K562 (cell line): Measurements from ENCODE around the gene CCNL2. TPM values are rescaled to one million over a fixed set of nuclear protein-coding genes. Genes with fewer than 3 reads are reported as not detected.
A peak's percentile ranks its signal among the peaks of the same experiment; 100 is the strongest.

Source experiments
- ATAC-seq: fragments of 200-7000 bp; cut with Tn5 transposase; 3 replicates; pipeline ENCODE4 v1.9.1; 2020; ENCODE audit warnings: moderate library complexity
- BruUV-seq: library from RNA; stranded (reverse); fragments of 400-500 nt; replicated peaks from 2 replicates; lab custom pipeline; 2021; lab: Mats Ljungman, UMichigan
- CTCF ChIA-PET: fragments of 300-600 bp; formaldehyde crosslinking; extraction: SDS; loops from one replicate; lab custom pipeline; 2021; ENCODE audit warnings: low intra/inter-chr PET ratio; lab: Yijun Ruan, JAX
- POLR2A ChIA-PET: fragments of 300-600, 350-650 bp; sonication (Branson Sonifier 250); formaldehyde crosslinking; extraction: SDS; loops from one replicate; lab custom pipeline; 2021; ENCODE audit warnings: antibody characterized with exemption, inconsistent platforms; lab: Yijun Ruan, JAX
- DNase-seq, 4 experiments: peaks; one replicate each; pipeline versions ENCODE4 v3.0.0 to v3.0.0-alpha.2; 2011 to 2018; ENCODE audit warnings: low spot score in 3 of 4, mixed read lengths in 3 of 4; ENCODE audit errors: extremely low read depth in 1 of 4
- FAIRE-seq: peaks from 2 replicates; lab custom pipeline; 2011; peaks lifted over from hg19 to GRCh38; lab: Jason Lieb, UNC
- H2AFZ ChIP-seq: 2 replicates; pipeline ENCODE4 v1.6.0; 2011; ENCODE audit warnings: low read depth, low read length, control low read depth, inconsistent platforms
- H3K27ac ChIP-seq: fragments of 200-600 bp; 3 replicates; pipeline ENCODE4 v1.8.0; 2011; ENCODE audit warnings: low read depth, mild to moderate bottlenecking, control low read depth, inconsistent platforms, low read length, moderate library complexity, mixed read lengths; ENCODE audit errors: extremely low read depth
- H3K27me3 ChIP-seq, 2 experiments: fragments of 300-600 bp in 1 of 2; 2 replicates in 1 of 2; 3 replicates in 1 of 2; pipeline versions ENCODE4 v1.6.0 to v1.8.0; 2011; ENCODE audit warnings: inconsistent platforms in 2 of 2, low read length in 2 of 2, mild to moderate bottlenecking in 1 of 2, mixed read lengths in 1 of 2, moderate library complexity in 1 of 2; ENCODE audit not compliant: control insufficient read depth in 2 of 2, insufficient read depth in 2 of 2
- H3K36me3 ChIP-seq: fragments of 300-600 bp; 3 replicates; pipeline ENCODE4 v1.8.0; 2011; ENCODE audit warnings: mild to moderate bottlenecking, low read length, inconsistent platforms; ENCODE audit not compliant: control insufficient read depth, insufficient read depth
- H3K4me1 ChIP-seq, 2 experiments: fragments of 200-600 bp in 1 of 2; replicated peaks in 1 of 2; 2 replicates in 1 of 2; 3 replicates in 1 of 2; pipeline versions ENCODE4 v1.5.1 to v1.8.0; 2011; ENCODE audit warnings: inconsistent platforms in 2 of 2, low read length in 2 of 2, mild to moderate bottlenecking in 1 of 2, mixed read lengths in 1 of 2, moderate library complexity in 1 of 2; ENCODE audit not compliant: control insufficient read depth in 2 of 2, insufficient read depth in 2 of 2
- H3K4me2 ChIP-seq: 2 replicates; pipeline ENCODE4 v1.6.1; 2011; ENCODE audit warnings: low read length, control low read depth, inconsistent platforms, mixed read lengths; ENCODE audit not compliant: insufficient read depth
- H3K4me3 ChIP-seq: fragments of 200-600 bp; sonication (generic), shearing (Covaris generic); 2 replicates; pipeline ENCODE4 v1.5.1; 2016; ENCODE audit warnings: control low read depth, inconsistent platforms
- H3K79me2 ChIP-seq: fragments of 200-600 bp; 3 replicates; pipeline ENCODE4 v1.8.0; 2011; ENCODE audit warnings: low read length, inconsistent platforms; ENCODE audit not compliant: control insufficient read depth, insufficient read depth
- H3K9ac ChIP-seq, 2 experiments: 2 replicates each; pipeline versions ENCODE4 v1.6.0 to v1.6.1; 2011; ENCODE audit warnings: low read depth in 2 of 2, low read length in 2 of 2, control low read depth in 1 of 2, inconsistent platforms in 1 of 2, mild to moderate bottlenecking in 1 of 2, mixed read lengths in 1 of 2; ENCODE audit not compliant: insufficient read depth in 1 of 2
- H3K9me1 ChIP-seq: one replicate; pipeline ENCODE4 v1.6.0; 2011; ENCODE audit warnings: inconsistent platforms, mild to moderate bottlenecking, low read length, moderate library complexity; ENCODE audit not compliant: control insufficient read depth, insufficient read depth
- H3K9me3 ChIP-seq: replicated peaks from 2 replicates; pipeline ENCODE4 v1.5.1; 2011; ENCODE audit warnings: low read depth, low read length, inconsistent platforms; ENCODE audit not compliant: control insufficient read depth, insufficient read depth
- H4K20me1 ChIP-seq: replicated peaks from 2 replicates; pipeline ENCODE4 v1.6.1; 2011; ENCODE audit warnings: low read length, inconsistent platforms, mixed read lengths; ENCODE audit not compliant: control insufficient read depth, insufficient read depth
- ARID3B ChIP-seq: fragments of 250-450 bp; sonication (Bioruptor Pico); IDR thresholded peaks from 2 replicates; pipeline ENCODE4 v1.4.0; 2020; ENCODE audit warnings: borderline replicate concordance
- CEBPZ ChIP-seq: fragments of 150-350 bp; IDR thresholded peaks from 2 replicates; pipeline ENCODE4 v1.6.1; 2014; ENCODE audit warnings: low read depth, mild to moderate bottlenecking, low read length, borderline replicate concordance
- ETV1 ChIP-seq: fragments of 450-650 bp; conservative IDR thresholded peaks from 2 replicates; pipeline ENCODE4 v1.6.1; 2016; ENCODE audit warnings: missing genetic modification characterization, control low read depth, low read depth, missing compliant biosample characterization
- MEF2A ChIP-seq: IDR thresholded peaks from 2 replicates; pipeline ENCODE4 v1.6.1; 2011; ENCODE audit warnings: low read depth, mild to moderate bottlenecking, low read length, moderate library complexity; ENCODE audit not compliant: control insufficient read depth
- PHB ChIP-seq: fragments of 250-450 bp; sonication (Bioruptor Pico); IDR thresholded peaks from 2 replicates; pipeline ENCODE4 v1.5.0; 2021
- POLR2G ChIP-seq: fragments of 200-400 bp; formaldehyde crosslinking; IDR thresholded peaks from 2 replicates; pipeline ENCODE4 v1.6.1; 2017; ENCODE audit warnings: low read depth, mild to moderate bottlenecking, antibody characterized with exemption, low read length, moderate library complexity
- SMAD4 ChIP-seq: fragments of 250-450 bp; sonication (Bioruptor Pico); conservative IDR thresholded peaks from 2 replicates; pipeline ENCODE4 v1.8.0; 2021; ENCODE audit warnings: inconsistent platforms, mild to moderate bottlenecking, moderate library complexity
- ZNF263 ChIP-seq: sonication (generic); formaldehyde crosslinking; IDR thresholded peaks from 2 replicates; pipeline ENCODE4 v1.8.0; 2022; ENCODE audit warnings: mild to moderate bottlenecking, missing genetic modification reagents, borderline replicate concordance
- ZNF830 ChIP-seq: fragments of 250-450 bp; sonication (Bioruptor Pico); IDR thresholded peaks from 2 replicates; pipeline ENCODE4 v1.5.0; 2021; ENCODE audit warnings: mild to moderate bottlenecking
- WGBS: fragments of 100-300 bp; shearing (Covaris generic); methylation state at CpG from one replicate; pipeline ENCODE4 v1.1.6; 2016; ENCODE audit warnings: low coverage, mixed read lengths; ENCODE audit not compliant: insufficient coverage; ENCODE audit errors: missing lambda C conversion rate; 5-methylcytosine and 5-hydroxymethylcytosine counted together
- in situ Hi-C: fragments of 300-500 bp; cut with MboI; formaldehyde crosslinking; loops from 4 replicates; pipeline ENCODE4 v1.15.0; 2018; ENCODE audit warnings: inconsistent platforms, mixed read lengths
- intact Hi-C: fragments of 100-400 bp; cut with micrococcal nuclease; formaldehyde crosslinking; loops from 2 replicates; pipeline ENCODE4 v1.14.2; 2022
- polyA plus RNA-seq, 8 experiments: library from polyadenylated mRNA; depleted of rRNA in 4 of 8; stranded (reverse) in 5 of 8; unstranded in 3 of 8; fragments of >200 nt; fragmentation: Nextera tagmentation in 2 of 8; fragmentation: Illumina TruSeq in 1 of 8; extraction: Ambion mirVana in 2 of 8; extraction: Trizol in 1 of 8; gene quantifications; 2 replicates each; pipeline versions ENCODE4 v1.2.1 to v1.2.3, GENCODE V29; 2011 to 2014; ENCODE audit warnings: inconsistent platforms in 1 of 8, missing spikeins in 1 of 8
- total RNA-seq, 7 experiments: library from RNA; depleted of rRNA in 6 of 7; stranded (reverse); fragments of >200 nt in 6 of 7; fragmentation: Illumina TruSeq in 2 of 7; extraction: Trizol in 2 of 7; gene quantifications; 2 replicates each; pipeline versions ENCODE4 v1.2.1 to v1.2.3, GENCODE V29; 2011 to 2021; ENCODE audit warnings: low replicate concordance in 1 of 7
- TF ChIP-seq, protein P1 (sequence below): fragments of 250-450 bp; sonication (Bioruptor Pico); IDR thresholded peaks from 2 replicates; pipeline ENCODE4 v1.4.0; 2020
- TF ChIP-seq, protein P2 (sequence below): fragments of 250-450 bp; sonication (Bioruptor Pico); IDR thresholded peaks from 2 replicates; pipeline ENCODE4 v1.8.0; 2022; ENCODE audit warnings: inconsistent platforms, mild to moderate bottlenecking, moderate library complexity, borderline replicate concordance

CCNL2 gene
- total and polyA plus RNA-seq, 9 of the 15 experiments (the other 6 are each of a cell fraction or from before 2014, with no cell fraction given), result 2.8 to 287 (median 94.5) TPM

- Histone ChIP-seq H3K27me3 (no peaks in the 10 kb centered on the region), H3K4me1 (peaks cover 6 to 76% of the 10 kb centered on the region in 2 experiments; a peak in 3 of 5 replicates), H3K27ac (no peak overlapping the region), H3K4me2 (peak overlapping the region; percentile 21; the same call in 1 of the 2 replicates), H3K4me3 (no peak overlapping the region), H3K79me2 (peaks cover 26% of the 10 kb centered on the region), H3K9me3 (no peaks in the 10 kb centered on the region), H4K20me1 (peaks cover 13% of the 10 kb centered on the region), H2AFZ (no peak overlapping the region), H3K36me3 (no peaks in the 10 kb centered on the region; the same call in 2 of the 3 replicates), H3K9me1 (no peaks in the 10 kb centered on the region), H3K9ac (peak overlapping the region in 1 of 2 experiments; percentile 69; a peak in 2 of 4 replicates)
- 67% methylated on average over 25 of the region's 29 CpGs for WGBS
- intact Hi-C loops, result loop anchor here (2.0 kb wide), 1 partner anchor 21 kb away; no protein-coding TSS in a partner anchor
- ATAC-seq, result peak; percentile 1; the same call in 1 of the 3 replicates
- POLR2A ChIA-PET, result interaction anchor here (0.6 to 1.3 kb wide), 8 partner anchors 17 to 548 kb away, joined by 3 to 5 read pairs (median 3); no protein-coding TSS in a partner anchor
- peak in 1 of 4 experiments; percentile 41 for DNase-seq
- CTCF ChIA-PET, result interaction anchor here (0.6 kb wide), 2 partner anchors 46 to 50 kb away, joined by 3 read pairs; no protein-coding TSS in a partner anchor
- FAIRE-seq, result peak; percentile 71
- in situ Hi-C loops, result no loop called here
- TSS peak; percentile 74 for BruUV-seq
- TF ChIP-seq ETV1 (tag), result no peak
- no peak for TF ChIP-seq CEBPZ
- TF ChIP-seq ZNF830 (CRISPR knock-in tag), result no peak
- TF ChIP-seq MEF2A, result no peak
- TF ChIP-seq, protein P1, sequence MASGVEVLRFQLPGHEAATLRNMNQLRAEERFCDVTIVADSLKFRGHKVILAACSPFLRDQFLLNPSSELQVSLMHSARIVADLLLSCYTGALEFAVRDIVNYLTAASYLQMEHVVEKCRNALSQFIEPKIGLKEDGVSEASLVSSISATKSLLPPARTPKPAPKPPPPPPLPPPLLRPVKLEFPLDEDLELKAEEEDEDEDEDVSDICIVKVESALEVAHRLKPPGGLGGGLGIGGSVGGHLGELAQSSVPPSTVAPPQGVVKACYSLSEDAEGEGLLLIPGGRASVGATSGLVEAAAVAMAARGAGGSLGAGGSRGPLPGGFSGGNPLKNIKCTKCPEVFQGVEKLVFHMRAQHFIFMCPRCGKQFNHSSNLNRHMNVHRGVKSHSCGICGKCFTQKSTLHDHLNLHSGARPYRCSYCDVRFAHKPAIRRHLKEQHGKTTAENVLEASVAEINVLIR (CRISPR knock-in tag), result no peak
- TF ChIP-seq ARID3B, result no peak
- TF ChIP-seq, protein P2, sequence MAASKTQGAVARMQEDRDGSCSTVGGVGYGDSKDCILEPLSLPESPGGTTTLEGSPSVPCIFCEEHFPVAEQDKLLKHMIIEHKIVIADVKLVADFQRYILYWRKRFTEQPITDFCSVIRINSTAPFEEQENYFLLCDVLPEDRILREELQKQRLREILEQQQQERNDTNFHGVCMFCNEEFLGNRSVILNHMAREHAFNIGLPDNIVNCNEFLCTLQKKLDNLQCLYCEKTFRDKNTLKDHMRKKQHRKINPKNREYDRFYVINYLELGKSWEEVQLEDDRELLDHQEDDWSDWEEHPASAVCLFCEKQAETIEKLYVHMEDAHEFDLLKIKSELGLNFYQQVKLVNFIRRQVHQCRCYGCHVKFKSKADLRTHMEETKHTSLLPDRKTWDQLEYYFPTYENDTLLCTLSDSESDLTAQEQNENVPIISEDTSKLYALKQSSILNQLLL (CRISPR knock-in tag), result no peak
- no peak for TF ChIP-seq SMAD4 (CRISPR knock-in tag)
- TF ChIP-seq PHB (CRISPR knock-in tag), result peak; percentile 72; the same call in 1 of the 2 replicates
- TF ChIP-seq ZNF263, result peak; percentile 57
- TF ChIP-seq POLR2G, result peak; percentile 69
Measured at GRCh38 chr1:1351511-1352427, 47.4 kb downstream of the CCNL2 start.
